Central memory CD8-positive, alpha-beta T cell (primary cell): Measurements from ENCODE around the gene MIOX.
"Not testable (repeated sequence)": the region's sequence is repeated elsewhere in the genome, so short reads cannot be mapped to it uniquely, and the experiment has no call there.

Experiments
- ATAC-seq: fragments of 150-1000 bp; cut with Tn5 transposase; replicated peaks from 2 replicates; pipeline ENCODE4 v1.10.0; 2022; ENCODE audit warnings: mild to moderate bottlenecking, moderate FRiP score, moderate number of reproducible peaks; ENCODE audit not compliant: poor library complexity, severe bottlenecking; ENCODE audit errors: extremely low read depth
- DNase-seq, 2 donors: peaks; one replicate each; pipeline ENCODE4 v3.0.0; 2021; ENCODE audit warnings: low spot score in 2 of 2
- H3K27ac Mint-ChIP-seq: one replicate; pipeline ENCODE4 v1.8.0; 2022; ENCODE audit warnings: low read depth, mild to moderate bottlenecking, moderate library complexity, mixed read lengths
- H3K27me3 Mint-ChIP-seq: one replicate; pipeline ENCODE4 v1.8.0; 2022; ENCODE audit warnings: mixed read lengths
- H3K36me3 Mint-ChIP-seq: one replicate; pipeline ENCODE4 v1.8.0; 2022; ENCODE audit warnings: mild to moderate bottlenecking, moderate library complexity, mixed read lengths; ENCODE audit not compliant: insufficient read depth
- H3K4me1 Mint-ChIP-seq: one replicate; pipeline ENCODE4 v1.8.0; 2022; ENCODE audit warnings: mixed read lengths
- H3K4me3 Mint-ChIP-seq: one replicate; pipeline ENCODE4 v1.8.0; 2022; ENCODE audit warnings: mild to moderate bottlenecking, moderate library complexity, mixed read lengths
- H3K9me3 Mint-ChIP-seq: one replicate; pipeline ENCODE4 v1.8.0; 2022; ENCODE audit warnings: mixed read lengths

The MIOX gene

GRCh38 chr22:50529416-50529896 lies 42.8 kb downstream of the MIOX start:
- no peak for ATAC-seq
- DNase-seq = no peak
- H3K27ac Mint-ChIP-seq = no peak overlapping the region
- no peaks in the 10 kb centered on the region for H3K9me3 Mint-ChIP-seq
- peak overlapping the region; percentile 92 for H3K4me3 Mint-ChIP-seq
- no peaks in the 10 kb centered on the region for H3K27me3 Mint-ChIP-seq
- H3K4me1 Mint-ChIP-seq = peaks cover 50% of the 10 kb centered on the region
- H3K36me3 Mint-ChIP-seq = peaks cover 31% of the 10 kb centered on the region

- H3K9me3 Mint-ChIP-seq = no peaks in the 10 kb centered on the region
- peak within 1 kb of the TSS; percentile 98 for H3K27ac Mint-ChIP-seq
- H3K36me3 Mint-ChIP-seq = peaks cover 28% of the 10 kb centered on the region
- peak in 1 of 2 donors; percentile 32 for DNase-seq
- H3K27me3 Mint-ChIP-seq = no peaks in the 10 kb centered on the region
- ATAC-seq = no peak
- H3K4me1 Mint-ChIP-seq = peaks cover 44% of the 10 kb centered on the region
- H3K4me3 Mint-ChIP-seq = peak within 1 kb of the TSS; percentile 92
These were observed 43.4 kb downstream of the MIOX start, which contains the start of gene TYMP for GRCh38 chr22:50529897-50530579. Gene TYMP (minus strand): TSS chr22:50530012. CDS start chr22:50529709, 303 bp downstream.

- Mint-ChIP-seq H3K36me3 (peaks cover 24% of the 10 kb centered on the region), H3K4me1 (peaks cover 44% of the 10 kb centered on the region), H3K4me3 (peak overlapping the region; percentile 92), H3K27ac (peak overlapping the region; percentile 98), H3K27me3 (no peaks in the 10 kb centered on the region), H3K9me3 (no peaks in the 10 kb centered on the region)
- DNase-seq (peak in 1 of 2 donors; percentile 36), ATAC-seq (no peak)
These were observed 43.9 kb downstream of the MIOX start for GRCh38 chr22:50530580-50530876.

- DNase-seq = peak; percentile 67 to 73
- peaks cover 44% of the 10 kb centered on the region for H3K4me1 Mint-ChIP-seq
- H3K4me3 Mint-ChIP-seq = peak overlapping the region; percentile 92
- peak overlapping the region; percentile 98 for H3K27ac Mint-ChIP-seq
- no peaks in the 10 kb centered on the region for H3K27me3 Mint-ChIP-seq
- peaks cover 21% of the 10 kb centered on the region for H3K36me3 Mint-ChIP-seq
- ATAC-seq = peak; percentile 58
- H3K9me3 Mint-ChIP-seq = no peaks in the 10 kb centered on the region
These were observed 44.4 kb downstream of the MIOX start for GRCh38 chr22:50530877-50531545.

DNA sequence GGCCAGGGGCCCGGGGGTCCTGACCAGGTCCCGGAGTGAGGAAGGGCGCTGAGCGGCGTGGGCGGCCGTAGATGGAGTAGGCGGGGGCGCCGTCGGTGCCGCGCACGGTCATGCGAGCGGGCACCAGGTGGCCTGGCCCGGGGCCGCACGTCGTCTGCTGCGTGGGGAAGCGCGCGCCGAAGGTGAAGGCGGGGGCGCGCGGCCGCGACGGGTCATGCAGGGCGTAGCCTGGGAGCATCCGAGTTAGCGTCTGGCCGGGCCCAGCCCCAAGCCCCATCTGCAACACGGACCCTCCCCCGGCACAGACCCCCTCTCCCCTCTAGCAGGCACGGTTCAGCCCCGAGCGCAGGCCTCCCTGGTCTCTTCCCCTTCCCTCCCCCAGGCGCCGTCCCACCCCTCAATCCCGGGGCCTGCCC lies 44.9 kb downstream of the MIOX start:
- H3K4me3 Mint-ChIP-seq = peak overlapping the region; percentile 92
- H3K27ac Mint-ChIP-seq = peak overlapping the region; percentile 98
- peaks cover 21% of the 10 kb centered on the region for H3K36me3 Mint-ChIP-seq
- H3K9me3 Mint-ChIP-seq = no peaks in the 10 kb centered on the region
- ATAC-seq (peak; percentile 65), DNase-seq (peak; percentile 50 to 51)
- no peaks in the 10 kb centered on the region for H3K27me3 Mint-ChIP-seq
- H3K4me1 Mint-ChIP-seq = peaks cover 43% of the 10 kb centered on the region

DNA sequence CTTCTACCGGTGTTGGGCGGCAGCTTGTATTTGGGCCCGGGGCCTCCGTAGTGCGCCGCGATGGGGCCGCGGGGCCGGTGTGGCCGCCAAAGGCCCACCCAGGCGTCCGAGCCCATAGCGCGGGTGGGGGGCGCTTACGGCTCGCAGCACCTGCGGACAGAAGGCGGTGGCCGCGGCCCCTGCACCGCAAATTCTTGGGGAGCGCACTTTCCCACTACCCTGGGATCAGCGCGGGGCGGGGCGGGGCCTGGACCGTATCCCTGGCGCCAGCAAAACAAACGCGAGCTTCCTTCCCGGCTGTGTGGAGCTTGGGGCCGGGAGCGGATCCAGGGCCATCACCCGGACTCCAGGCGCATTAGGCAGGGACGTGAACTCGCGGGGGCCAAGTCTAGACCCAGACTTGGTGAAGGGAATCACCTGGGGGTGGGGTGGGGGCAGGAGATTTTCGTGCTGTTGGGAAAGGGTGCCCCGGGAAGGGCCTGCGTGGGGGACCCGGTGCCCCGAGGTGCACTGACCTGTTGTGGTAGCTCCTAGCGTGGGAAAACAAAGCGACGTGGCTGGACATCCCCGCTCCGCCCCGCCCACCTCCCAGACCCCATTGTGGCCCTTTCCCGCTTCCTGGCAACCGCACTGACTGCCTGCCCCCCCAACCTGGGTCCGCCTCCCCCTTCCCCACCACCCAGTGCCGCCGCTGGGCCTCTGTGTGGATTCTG lies 45.5 kb downstream of the MIOX start:
- Mint-ChIP-seq H3K36me3 (peaks cover 20% of the 10 kb centered on the region), H3K27ac (peak overlapping the region; percentile 98), H3K27me3 (no peaks in the 10 kb centered on the region), H3K9me3 (no peaks in the 10 kb centered on the region), H3K4me3 (peak overlapping the region; percentile 92), H3K4me1 (peaks cover 37% of the 10 kb centered on the region)
- no peak for ATAC-seq
- no peak for DNase-seq

DNA sequence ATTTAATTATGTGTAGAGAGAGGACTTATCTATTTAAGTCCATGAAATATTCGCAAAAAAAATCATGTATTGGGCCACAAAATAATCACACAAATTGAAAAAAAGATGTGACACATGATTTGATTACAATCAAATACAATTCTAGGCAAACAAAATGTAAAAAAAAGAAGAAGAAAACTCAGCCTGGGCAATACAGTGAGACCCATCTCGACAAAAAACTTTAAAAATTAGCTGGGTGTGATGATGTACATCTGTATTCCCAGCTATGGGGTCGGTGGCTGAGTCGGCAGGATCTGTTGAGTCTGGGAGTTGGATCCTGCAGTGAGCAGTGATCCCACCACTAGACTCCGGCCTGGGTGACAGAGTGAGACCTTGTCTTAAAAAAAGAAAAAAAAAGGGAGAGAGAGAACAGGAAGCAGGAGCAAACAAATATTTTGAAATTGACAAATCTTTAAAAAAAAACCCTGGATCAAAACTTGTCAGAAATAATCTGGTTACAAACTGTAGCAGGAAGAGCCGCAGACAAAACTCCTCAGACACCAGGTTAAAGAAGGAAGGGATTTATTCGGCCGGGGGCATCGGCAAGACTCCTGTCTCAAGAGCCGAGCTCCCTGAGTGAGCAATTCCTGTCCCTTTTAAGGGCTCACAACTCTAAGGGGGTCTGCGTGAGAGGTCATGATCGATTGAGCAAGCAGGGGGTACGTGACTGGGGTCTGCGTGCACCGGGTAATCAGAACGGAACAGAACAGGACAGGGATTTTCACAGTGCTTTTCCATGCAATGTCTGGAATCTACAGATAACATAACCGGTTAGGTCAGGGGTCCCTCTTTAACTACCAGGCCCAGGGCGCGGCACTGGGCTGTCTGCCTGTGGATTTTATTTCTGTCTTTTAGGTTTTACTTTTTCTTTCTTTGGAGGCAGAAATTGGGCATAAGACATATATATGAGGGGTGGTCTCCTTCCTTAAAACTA lies 46.5 kb downstream of the MIOX start:
- Mint-ChIP-seq H3K36me3 (peaks cover 15% of the 10 kb centered on the region), H3K9me3 (no peaks in the 10 kb centered on the region), H3K27me3 (no peaks in the 10 kb centered on the region), H3K27ac (peak overlapping the region; percentile 98), H3K4me1 (peaks cover 32% of the 10 kb centered on the region), H3K4me3 (peak overlapping the region; percentile 92)
- DNase-seq (no peak), ATAC-seq (no peak)

DNA sequence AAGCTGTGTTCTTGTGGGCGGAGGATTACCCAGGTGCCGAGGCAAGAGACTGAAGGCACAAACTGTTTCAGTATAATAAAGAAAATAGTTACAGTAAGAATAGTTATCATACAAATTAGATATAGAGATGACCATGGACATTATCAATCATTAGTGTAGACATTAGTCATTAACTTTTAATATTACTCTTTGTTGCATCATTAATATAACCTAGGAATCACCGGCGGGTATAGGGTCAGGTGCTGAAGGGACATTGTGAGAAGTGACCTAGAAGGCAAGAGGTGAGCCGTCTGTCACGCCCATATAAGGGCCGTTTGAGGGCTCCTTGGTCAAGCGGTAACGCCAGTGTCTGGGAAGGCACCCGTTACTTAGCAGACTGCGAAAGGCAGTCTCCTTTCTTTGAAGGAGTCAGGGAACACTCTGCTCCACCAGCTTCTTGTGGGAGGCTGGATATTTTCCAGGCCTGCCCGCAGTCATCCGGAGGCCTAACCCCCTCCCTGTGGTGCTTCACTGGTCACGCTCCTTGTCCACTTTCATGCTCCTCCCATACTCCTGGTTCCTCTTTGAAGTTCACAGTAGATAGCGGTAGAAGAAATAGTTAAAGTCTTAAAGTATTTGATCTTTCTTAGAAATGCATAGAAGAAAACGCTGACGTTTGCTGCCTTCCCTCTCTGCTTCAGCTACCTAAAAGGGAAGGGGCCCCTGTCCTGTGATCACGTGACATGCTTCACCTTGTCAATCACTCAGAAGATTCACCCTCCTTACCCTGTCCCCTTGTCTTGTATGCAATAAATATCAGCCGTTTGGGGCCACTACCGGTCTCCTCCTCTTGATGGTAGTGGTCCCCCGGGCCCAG lies 47.4 kb downstream of the MIOX start:
- peaks cover 16% of the 10 kb centered on the region for H3K36me3 Mint-ChIP-seq
- not testable (repeated sequence) for H3K4me3 Mint-ChIP-seq, H3K27me3 Mint-ChIP-seq, H3K27ac Mint-ChIP-seq, DNase-seq, H3K9me3 Mint-ChIP-seq, ATAC-seq
- H3K4me1 Mint-ChIP-seq = peaks cover 29% of the 10 kb centered on the region

DNA sequence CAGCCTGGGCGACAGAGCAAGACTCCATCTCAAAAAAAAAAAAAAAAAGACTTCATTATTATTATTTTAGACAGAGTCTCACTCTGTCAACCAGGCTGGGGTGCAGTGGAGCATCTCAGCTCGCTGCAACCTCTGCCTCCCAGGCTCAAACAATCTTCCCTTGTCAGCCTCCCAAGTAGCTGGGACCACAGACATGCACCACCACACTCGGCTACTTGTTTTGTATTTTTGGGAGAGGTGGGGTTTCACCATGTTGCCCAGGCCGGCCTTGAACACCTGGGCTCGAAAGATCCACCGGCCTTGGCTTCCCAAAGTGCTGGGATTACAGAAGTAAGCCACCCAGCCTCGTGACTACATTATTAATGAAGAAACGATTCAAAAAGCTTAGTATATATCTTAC lies 48.5 kb downstream of the MIOX start:
- Mint-ChIP-seq H3K27me3 (no peaks in the 10 kb centered on the region), H3K27ac (no peak overlapping the region), H3K4me1 (peaks cover 39% of the 10 kb centered on the region), H3K9me3 (no peaks in the 10 kb centered on the region), H3K36me3 (peaks cover 23% of the 10 kb centered on the region), H3K4me3 (no peak overlapping the region)
- ATAC-seq (no peak), DNase-seq (no peak)

- Mint-ChIP-seq H3K36me3 (peaks cover 15% of the 10 kb centered on the region), H3K4me3 (no peak overlapping the region), H3K27ac (no peak overlapping the region), H3K4me1 (peaks cover 37% of the 10 kb centered on the region), H3K9me3 (no peaks in the 10 kb centered on the region), H3K27me3 (no peaks in the 10 kb centered on the region)
- ATAC-seq (no peak), DNase-seq (no peak)
These were observed 49.6 kb downstream of the MIOX start for GRCh38 chr22:50536226-50536625.

DNA sequence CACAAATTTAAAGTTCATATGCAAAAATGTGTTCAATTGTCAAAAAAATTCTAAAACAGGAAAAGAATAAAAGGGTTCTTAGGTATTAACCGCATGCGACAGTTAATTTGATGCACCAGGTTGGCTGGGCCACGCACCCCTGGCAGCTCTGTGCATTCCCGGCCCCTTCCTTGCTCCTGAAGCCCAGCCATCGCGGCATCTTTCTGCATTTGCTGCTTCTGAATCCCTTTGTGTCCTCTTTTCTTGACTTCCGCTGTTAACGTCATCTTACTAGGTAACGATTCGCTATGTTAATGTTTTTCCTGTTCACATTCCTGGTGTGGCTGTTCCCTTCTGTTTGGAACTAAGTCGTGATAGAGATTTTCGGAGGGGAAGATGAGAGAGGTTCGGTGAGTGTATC lies 51.1 kb downstream of the MIOX start:
- Mint-ChIP-seq H3K4me1 (peaks cover 37% of the 10 kb centered on the region), H3K27me3 (no peaks in the 10 kb centered on the region), H3K9me3 (no peaks in the 10 kb centered on the region), H3K36me3 (peaks cover 18% of the 10 kb centered on the region), H3K4me3 (no peak overlapping the region), H3K27ac (peak overlapping the region; percentile 100)
- ATAC-seq = no peak
- no peak for DNase-seq
